ENCODE results near the gene ERCC2. TPM values are rescaled to one million over a fixed set of nuclear protein-coding genes. Genes with fewer than 3 reads are reported as not detected.

ERCC2 gene
- total and polyA plus RNA-seq, 9 donors: 6.3 to 18.6 (median 16.8) TPM

GRCh38 chr19:45303269-45304060 lies 66.9 kb downstream of the ERCC2 start:
- Histone ChIP-seq H3K4me1 (ENCODE audit: insufficient read depth) (peaks cover 2% of the 10 kb centered on the region), H3K9me3 (no peaks in the 10 kb centered on the region), H3K4me3 (no peak overlapping the region), H3K27me3 (no peaks in the 10 kb centered on the region), H3K27ac (no peak overlapping the region), H3K36me3 (no peaks in the 10 kb centered on the region)
- 91 to 93% (median 92%) methylated on average over 12 of the region's 12 CpGs for whole genome bisulfite sequencing, 3 donors
- DNase-seq: no peak
- no peak for TF ChIP-seq POLR2A (IDR thresholded peaks at IDR 0.05)
- TF ChIP-seq, protein P1, sequence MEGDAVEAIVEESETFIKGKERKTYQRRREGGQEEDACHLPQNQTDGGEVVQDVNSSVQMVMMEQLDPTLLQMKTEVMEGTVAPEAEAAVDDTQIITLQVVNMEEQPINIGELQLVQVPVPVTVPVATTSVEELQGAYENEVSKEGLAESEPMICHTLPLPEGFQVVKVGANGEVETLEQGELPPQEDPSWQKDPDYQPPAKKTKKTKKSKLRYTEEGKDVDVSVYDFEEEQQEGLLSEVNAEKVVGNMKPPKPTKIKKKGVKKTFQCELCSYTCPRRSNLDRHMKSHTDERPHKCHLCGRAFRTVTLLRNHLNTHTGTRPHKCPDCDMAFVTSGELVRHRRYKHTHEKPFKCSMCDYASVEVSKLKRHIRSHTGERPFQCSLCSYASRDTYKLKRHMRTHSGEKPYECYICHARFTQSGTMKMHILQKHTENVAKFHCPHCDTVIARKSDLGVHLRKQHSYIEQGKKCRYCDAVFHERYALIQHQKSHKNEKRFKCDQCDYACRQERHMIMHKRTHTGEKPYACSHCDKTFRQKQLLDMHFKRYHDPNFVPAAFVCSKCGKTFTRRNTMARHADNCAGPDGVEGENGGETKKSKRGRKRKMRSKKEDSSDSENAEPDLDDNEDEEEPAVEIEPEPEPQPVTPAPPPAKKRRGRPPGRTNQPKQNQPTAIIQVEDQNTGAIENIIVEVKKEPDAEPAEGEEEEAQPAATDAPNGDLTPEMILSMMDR (IDR thresholded peaks at IDR 0.05): no peak
- no peak for TF ChIP-seq EP300 (IDR thresholded peaks at IDR 0.05)
- intact Hi-C loops (cut with DNase I): no loop called here

DNA sequence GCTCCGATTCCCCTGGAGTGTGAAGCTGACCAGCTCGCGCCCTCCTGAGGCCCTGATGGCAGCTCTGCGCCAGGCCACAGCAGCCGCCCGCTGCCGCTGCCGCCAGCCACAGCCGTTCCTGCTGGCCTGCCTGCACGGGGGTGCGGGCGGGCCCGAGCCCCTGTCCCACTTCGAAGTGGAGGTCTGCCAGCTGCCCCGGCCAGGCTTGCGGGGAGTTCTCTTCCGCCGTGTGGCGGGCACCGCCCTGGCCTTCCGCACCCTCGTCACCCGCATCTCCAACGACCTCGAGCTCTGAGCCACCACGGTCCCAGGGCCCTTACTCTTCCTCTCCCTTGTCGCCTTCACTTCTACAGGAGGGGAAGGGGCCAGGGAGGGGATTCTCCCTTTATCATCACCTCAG lies 68.0 kb downstream of the ERCC2 start:
- WGBS, 3 donors: 83 to 89% (median 87%) methylated on average over 27 of the region's 27 CpGs
- H3K4me3 ChIP-seq: no peak overlapping the region
- no peaks in the 10 kb centered on the region for H3K36me3 ChIP-seq
- DNase-seq: no peak
- no peak overlapping the region for H3K27ac ChIP-seq
- no peaks in the 10 kb centered on the region for H3K27me3 ChIP-seq
- peaks cover 2% of the 10 kb centered on the region for H3K4me1 ChIP-seq (ENCODE audit: insufficient read depth)
- intact Hi-C loops (cut with DNase I): no loop called here
- H3K9me3 ChIP-seq: no peaks in the 10 kb centered on the region
- TF ChIP-seq, protein P1 (IDR thresholded peaks at IDR 0.05): no peak
- TF ChIP-seq POLR2A (IDR thresholded peaks at IDR 0.05): no peak
- TF ChIP-seq EP300 (IDR thresholded peaks at IDR 0.05): no peak

Other genes starting within 250 kb of the ERCC2 start
- gene NKPD1, start 209.6 kb downstream of the ERCC2 start, total RNA-seq: under 1 TPM; 0.15 to 0.57 (median 0.20) TPM
- under 1 TPM in 1 of 2 donors, not detected in 1; 0.11 TPM for gene NKPD1, start 209.6 kb downstream of the ERCC2 start, polyA plus RNA-seq
- gene TRAPPC6A, start 192.3 kb downstream of the ERCC2 start, total RNA-seq: 10 to 100 TPM; 14.2 to 32.9 (median 23.4) TPM
- 10 to 100 TPM in 1 of 2 donors, 1 to 10 TPM in 1; 1.8 to 33.7 TPM for gene TRAPPC6A, start 192.3 kb downstream of the ERCC2 start, polyA plus RNA-seq
- gene BLOC1S3, start 191.8 kb downstream of the ERCC2 start, total RNA-seq: 10 to 100 TPM in 4 of 7 donors, 1 to 10 TPM in 3; 4.1 to 12.6 (median 11.9) TPM
- gene BLOC1S3, start 191.8 kb downstream of the ERCC2 start, polyA plus RNA-seq: 10 to 100 TPM in 1 of 2 donors, 1 to 10 TPM in 1; 5.2 to 11.3 TPM
- 1 to 10 TPM in 5 of 7 donors, under 1 TPM in 1, not detected in 1; 0.80 to 3.2 (median 1.4) TPM for gene EXOC3L2, start 125.2 kb downstream of the ERCC2 start, total RNA-seq
- gene EXOC3L2, start 125.2 kb downstream of the ERCC2 start, polyA plus RNA-seq: 1 to 10 TPM in 1 of 2 donors, under 1 TPM in 1; 0.63 to 1.4 TPM
- 10 to 100 TPM; 14.2 to 53.3 (median 43.1) TPM for gene MARK4, start 119.3 kb downstream of the ERCC2 start, total RNA-seq
- gene MARK4, start 119.3 kb downstream of the ERCC2 start, polyA plus RNA-seq: 10 to 100 TPM; 24.6 to 51.5 TPM
- under 1 TPM in 3 of 7 donors, not detected in 4; 0.55 to 0.85 (median 0.78) TPM for gene CKM, start 47.7 kb downstream of the ERCC2 start, total RNA-seq
- gene CKM, start 47.7 kb downstream of the ERCC2 start, polyA plus RNA-seq: under 1 TPM; 0.10 to 0.52 TPM
- 1 to 10 TPM in 1 of 7 donors, under 1 TPM in 2, not detected in 4; 0.30 to 7.1 (median 0.41) TPM for gene KLC3, start 29.8 kb downstream of the ERCC2 start, total RNA-seq
- gene KLC3, start 29.8 kb downstream of the ERCC2 start, polyA plus RNA-seq: under 1 TPM in 1 of 2 donors, not detected in 1; 0.30 TPM
- 10 to 100 TPM in 5 of 7 donors, 1 to 10 TPM in 2; 6.8 to 29.1 (median 16.7) TPM for gene PPP1R13L, start 34.5 kb upstream of the ERCC2 start, total RNA-seq
- 10 to 100 TPM; 10.6 to 13.3 TPM for gene PPP1R13L, start 34.5 kb upstream of the ERCC2 start, polyA plus RNA-seq
- gene POLR1G, start 36.1 kb upstream of the ERCC2 start, total RNA-seq: 1 to 10 TPM; 1.5 to 8.5 (median 6.5) TPM
- gene POLR1G, start 36.1 kb upstream of the ERCC2 start, polyA plus RNA-seq: 1 to 10 TPM; 2.7 to 5.4 TPM
- 10 to 100 TPM; 70.7 to 98.6 (median 83.9) TPM for gene ERCC1, start 53.3 kb upstream of the ERCC2 start, total RNA-seq
- 10 to 100 TPM; 41.1 to 64.3 TPM for gene ERCC1, start 53.3 kb upstream of the ERCC2 start, polyA plus RNA-seq
- 100 to 1,000 TPM in 3 of 7 donors, 10 to 100 TPM in 2, 1 to 10 TPM in 2; 2.9 to 295 (median 44.3) TPM for gene FOSB, start 97.4 kb upstream of the ERCC2 start, total RNA-seq
- 100 to 1,000 TPM in 1 of 2 donors, 1 to 10 TPM in 1; 4.9 to 142 TPM for gene FOSB, start 97.4 kb upstream of the ERCC2 start, polyA plus RNA-seq
- 1 to 10 TPM in 5 of 7 donors, under 1 TPM in 2; 0.63 to 4.7 (median 2.5) TPM for gene RTN2, start 126.5 kb upstream of the ERCC2 start, total RNA-seq
- gene RTN2, start 126.5 kb upstream of the ERCC2 start, polyA plus RNA-seq: 1 to 10 TPM; 3.0 to 5.0 TPM
- gene PPM1N, start 127.9 kb upstream of the ERCC2 start, total RNA-seq: 1 to 10 TPM in 3 of 7 donors, under 1 TPM in 3, not detected in 1; 0.40 to 1.7 (median 1.0) TPM
- under 1 TPM; 0.21 to 0.93 TPM for gene PPM1N, start 127.9 kb upstream of the ERCC2 start, polyA plus RNA-seq
- gene VASP, start 136.9 kb upstream of the ERCC2 start, total RNA-seq: 10 to 100 TPM; 15.7 to 83.2 (median 58.2) TPM
- 10 to 100 TPM; 23.9 to 48.4 TPM for gene VASP, start 136.9 kb upstream of the ERCC2 start, polyA plus RNA-seq
- 10 to 100 TPM in 4 of 7 donors, 1 to 10 TPM in 3; 2.0 to 16.6 (median 12.3) TPM for gene OPA3, start 214.2 kb upstream of the ERCC2 start, total RNA-seq
- 1 to 10 TPM; 3.3 to 8.9 TPM for gene OPA3, start 214.2 kb upstream of the ERCC2 start, polyA plus RNA-seq
- 1 to 10 TPM in 5 of 7 donors, under 1 TPM in 2; 0.60 to 4.5 (median 2.4) TPM for gene GPR4, start 231.6 kb upstream of the ERCC2 start, total RNA-seq
- 10 to 100 TPM in 1 of 2 donors, 1 to 10 TPM in 1; 3.0 to 11.9 TPM for gene GPR4, start 231.6 kb upstream of the ERCC2 start, polyA plus RNA-seq

Data from ovary (tissue), 9 donors.